ENCODE results near the gene OTUD7B. TPM values are rescaled to one million over a fixed set of nuclear protein-coding genes. Genes with fewer than 3 reads are reported as not detected.

The OTUD7B gene
- total and polyA plus RNA-seq, 2 of the 8 experiments (the other 6 are each of a cell fraction or from before 2014, with no cell fraction given), result 4.2 to 21.5 TPM

DNA sequence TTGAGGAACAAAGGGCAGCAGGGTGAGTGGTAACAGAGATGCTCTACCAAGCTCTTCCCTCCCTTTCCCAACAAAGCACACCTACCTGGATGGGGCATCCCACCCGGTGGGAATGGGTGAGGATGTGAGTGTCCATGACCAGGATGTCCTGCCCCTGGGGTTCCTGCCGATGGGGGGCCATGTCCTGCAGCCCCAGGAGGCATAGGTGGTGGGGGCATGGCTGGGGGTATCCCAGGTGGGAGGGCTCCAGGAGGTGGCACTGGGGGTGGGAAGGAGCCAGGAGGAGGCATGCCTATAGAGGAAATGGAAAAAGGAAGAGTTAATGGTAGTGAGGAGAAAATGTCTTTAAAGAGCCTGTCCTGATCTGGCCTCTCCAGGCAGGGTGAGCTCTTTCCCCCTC is 84.8 kb downstream of the OTUD7B start (continued):
- TF ChIP-seq CHD1 (IDR thresholded peaks at IDR 0.05; ENCODE audit: low read depth, low read length) (no peak), SP4 (IDR thresholded peaks at IDR 0.05; ENCODE audit: low read length) (no peak), SP2 (IDR thresholded peaks at IDR 0.05; ENCODE audit: low read length) (no peak), EGR1 (IDR thresholded peaks at IDR 0.05; ENCODE audit: borderline replicate concordance, low read depth, low read length) (no peak), ASH2L (IDR thresholded peaks at IDR 0.05; ENCODE audit: low read length) (no peak)
- TF ChIP-seq, protein P1, sequence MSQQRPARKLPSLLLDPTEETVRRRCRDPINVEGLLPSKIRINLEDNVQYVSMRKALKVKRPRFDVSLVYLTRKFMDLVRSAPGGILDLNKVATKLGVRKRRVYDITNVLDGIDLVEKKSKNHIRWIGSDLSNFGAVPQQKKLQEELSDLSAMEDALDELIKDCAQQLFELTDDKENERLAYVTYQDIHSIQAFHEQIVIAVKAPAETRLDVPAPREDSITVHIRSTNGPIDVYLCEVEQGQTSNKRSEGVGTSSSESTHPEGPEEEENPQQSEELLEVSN (IDR thresholded peaks at IDR 0.05), result no peak

All from H1 (cell line).